GM21360 (cell line): ENCODE measurements around the gene RIF1.

Experiments used
- ATAC-seq: cut with Tn5 transposase; IDR thresholded peaks from one replicate; pipeline ENCODE4 v1.9.1; 2021; ENCODE audit warnings: mild to moderate bottlenecking, moderate library complexity; ENCODE audit not compliant: unreplicated experiment

RIF1 gene

DNA sequence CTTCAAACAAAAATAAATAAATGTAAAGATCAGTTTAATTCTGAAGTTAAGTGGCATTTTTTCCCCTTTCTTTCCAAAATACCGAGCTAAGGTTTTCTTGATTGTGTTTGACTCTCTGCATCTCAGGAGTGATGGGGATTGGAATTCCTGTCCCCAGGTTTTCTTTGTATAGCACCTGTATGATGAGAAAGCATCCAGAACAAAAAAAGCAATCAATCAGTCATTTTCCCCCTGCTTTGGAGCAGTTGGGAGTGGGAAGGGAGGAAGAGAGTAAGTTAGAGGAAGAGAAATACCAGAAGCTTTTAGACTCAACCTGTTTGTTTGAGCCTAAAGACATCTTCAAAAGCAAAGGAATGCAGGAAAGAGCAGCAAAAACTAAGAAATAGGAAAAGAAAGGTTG lies 88.5 kb downstream of the RIF1 start:
- no peak for ATAC-seq

- no peak for ATAC-seq
Measured at GRCh38 chr2:151506170-151506569, 96.5 kb downstream of the RIF1 start.

GRCh38 chr2:151508519-151508918 lies 98.8 kb downstream of the RIF1 start:
- no peak for ATAC-seq

DNA sequence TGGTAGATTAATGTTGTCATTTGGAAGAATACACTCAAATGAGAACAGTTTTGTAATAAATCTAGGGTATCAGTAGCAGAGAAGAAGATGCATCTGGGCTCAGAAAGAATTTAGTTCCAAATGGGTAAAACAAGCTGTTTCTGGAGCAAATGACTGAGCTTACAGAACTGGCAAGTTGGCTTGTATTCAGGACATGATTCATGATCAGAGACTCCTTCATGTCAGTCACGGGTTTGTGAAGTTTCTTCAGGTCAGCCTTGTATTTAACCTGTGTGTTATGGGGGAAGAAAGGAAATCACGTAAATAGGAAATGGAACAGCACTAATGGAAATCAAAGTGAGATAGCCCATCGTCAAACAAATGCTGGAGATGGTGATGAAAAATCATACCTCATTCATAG lies 109.1 kb downstream of the RIF1 start:
- no peak for ATAC-seq

DNA sequence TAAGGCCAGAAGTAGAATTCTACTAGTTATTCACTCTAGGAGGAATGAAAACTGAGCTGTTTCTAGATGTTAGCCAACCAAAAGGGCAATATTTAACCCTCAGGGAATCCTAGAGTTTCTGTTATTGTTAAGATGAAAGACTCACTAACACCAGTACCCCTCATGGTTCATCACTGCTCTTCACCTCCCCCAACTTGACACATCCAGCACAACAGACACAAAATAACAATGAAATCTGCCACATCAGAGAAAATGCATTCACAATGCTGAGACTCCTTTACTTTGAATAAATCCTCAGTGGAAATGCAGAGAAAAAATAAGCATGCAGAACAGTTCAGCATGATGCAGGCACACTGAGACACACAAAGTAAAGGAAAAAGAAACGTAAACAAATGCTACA lies 111.3 kb downstream of the RIF1 start:
- ATAC-seq = no peak

DNA sequence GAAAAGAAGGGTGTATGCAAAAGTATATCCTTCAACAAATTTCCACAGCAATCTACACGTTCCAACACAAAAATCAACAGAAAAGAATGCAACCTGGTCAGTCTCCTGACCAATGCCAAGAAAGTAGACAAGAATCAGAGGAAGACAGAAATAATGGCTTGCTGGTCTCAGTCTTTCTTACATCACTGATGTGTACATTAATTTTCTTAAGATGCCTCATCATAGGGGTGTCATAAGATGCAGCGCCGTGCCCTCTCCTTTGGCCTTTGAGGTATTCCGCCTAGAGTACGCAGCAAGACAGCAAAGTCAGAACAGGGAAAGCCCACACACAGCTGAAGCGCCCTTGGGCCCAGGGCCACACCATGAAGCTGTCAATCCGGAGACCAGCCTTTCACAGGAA lies 112.9 kb downstream of the RIF1 start:
- no peak for ATAC-seq

DNA sequence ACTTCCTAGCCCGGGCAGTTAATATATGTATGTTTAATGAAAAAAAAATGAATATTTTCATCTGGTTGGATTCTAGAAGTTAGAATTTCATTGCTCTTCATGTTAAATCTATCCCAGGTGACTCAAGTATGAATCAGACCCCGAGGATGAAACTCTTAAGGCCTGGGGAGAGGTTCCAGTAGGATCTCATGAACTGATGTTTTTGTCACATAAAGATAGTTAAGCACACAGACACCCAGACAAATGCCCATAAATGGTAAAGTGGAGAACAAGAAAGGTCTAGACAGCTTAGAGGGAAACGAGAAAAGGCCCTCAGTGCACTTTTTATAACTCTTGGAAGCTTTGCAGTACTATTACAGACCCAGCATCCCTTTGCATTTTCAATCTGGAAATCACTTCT lies 114.1 kb downstream of the RIF1 start:
- ATAC-seq = no peak

GRCh38 chr2:151525821-151526373 lies 116.2 kb downstream of the RIF1 start:
- ATAC-seq = peak; percentile 66

DNA sequence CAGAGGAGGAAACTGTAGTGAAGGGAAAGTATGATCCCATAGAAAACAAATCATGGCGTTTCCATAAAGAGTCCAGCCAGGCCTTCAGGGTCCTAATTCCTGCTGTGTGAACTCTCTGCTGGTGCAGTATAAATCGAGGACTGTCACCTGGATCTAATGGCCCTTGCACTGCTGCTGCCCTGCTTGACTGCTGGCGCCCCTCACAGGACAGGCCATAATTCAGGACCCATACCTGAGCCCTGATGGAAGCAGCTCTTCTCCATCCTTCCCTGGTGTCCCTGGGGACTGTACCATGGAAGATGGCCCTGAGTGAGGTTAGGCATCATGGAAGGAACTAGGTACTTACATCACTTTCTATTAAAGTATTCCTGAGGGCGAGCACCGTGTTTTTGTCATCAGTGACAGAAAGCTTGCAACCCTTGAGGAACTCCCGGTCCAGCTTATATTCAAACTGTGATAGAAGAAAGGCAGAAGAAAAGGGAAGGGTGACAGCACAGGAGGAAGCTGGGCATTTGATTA lies 116.9 kb downstream of the RIF1 start:
- no peak for ATAC-seq
